Right kidney (tissue), 1 donor: ENCODE results near the gene STAMBPL1.

Experiments used
- DNase-seq: peaks from one replicate; pipeline ENCODE4 v3.0.0-alpha.2; 2016

Gene STAMBPL1

GRCh38 chr10:88893611-88894010 lies 13.6 kb downstream of the STAMBPL1 start:
- DNase-seq, result no peak

- no peak for DNase-seq
Measured at GRCh38 chr10:88895250-88895649, 15.2 kb downstream of the STAMBPL1 start.

GRCh38 chr10:88896372-88896993 lies 16.4 kb downstream of the STAMBPL1 start:
- no peak for DNase-seq

GRCh38 chr10:88896994-88897853 lies 17.2 kb downstream of the STAMBPL1 start:
- DNase-seq, result no peak

- DNase-seq, result no peak
Measured at GRCh38 chr10:88898727-88899126, 18.7 kb downstream of the STAMBPL1 start.

GRCh38 chr10:88899886-88900285 lies 19.8 kb downstream of the STAMBPL1 start:
- DNase-seq, result no peak

GRCh38 chr10:88901206-88901983 lies 21.4 kb downstream of the STAMBPL1 start:
- DNase-seq, result no peak

- DNase-seq, result no peak
Measured at GRCh38 chr10:88901984-88902789, 22.1 kb downstream of the STAMBPL1 start.

- no peak for DNase-seq
Measured at GRCh38 chr10:88903715-88904114, 23.7 kb downstream of the STAMBPL1 start.

- no peak for DNase-seq
Measured at GRCh38 chr10:88906921-88907320, 26.9 kb downstream of the STAMBPL1 start.

GRCh38 chr10:88908194-88908593 lies 28.1 kb downstream of the STAMBPL1 start:
- DNase-seq, result no peak

- DNase-seq, result no peak
Measured at GRCh38 chr10:88911116-88911515, 31.1 kb downstream of the STAMBPL1 start.

- DNase-seq, result no peak
Measured at GRCh38 chr10:88911851-88912250, 31.8 kb downstream of the STAMBPL1 start.

GRCh38 chr10:88913127-88913526 lies 33.1 kb downstream of the STAMBPL1 start:
- DNase-seq, result no peak

- no peak for DNase-seq
Measured at GRCh38 chr10:88913788-88914187, 33.7 kb downstream of the STAMBPL1 start.

- no peak for DNase-seq
Measured at GRCh38 chr10:88915781-88916180, 35.7 kb downstream of the STAMBPL1 start.

GRCh38 chr10:88916231-88916630 lies 36.2 kb downstream of the STAMBPL1 start:
- DNase-seq, result no peak

- no peak for DNase-seq
Measured at GRCh38 chr10:88916986-88917385, 36.9 kb downstream of the STAMBPL1 start.

- no peak for DNase-seq
Measured at GRCh38 chr10:88918191-88918905, 38.3 kb downstream of the STAMBPL1 start.

- DNase-seq, result no peak
Measured at GRCh38 chr10:88919041-88919440, 39.0 kb downstream of the STAMBPL1 start.

- DNase-seq, result no peak
Measured at GRCh38 chr10:88920198-88920597, 40.2 kb downstream of the STAMBPL1 start.
